GM12801 (cell line): ENCODE measurements around the gene ALG14.

Experiments
- TF ChIP-seq, protein P1 (sequence below): IDR thresholded peaks from one replicate; pipeline ENCODE4 v1.5.1; 2011; ENCODE audit warnings: control low read depth; ENCODE audit not compliant: insufficient read length; ENCODE audit errors: extremely low read depth

The ALG14 gene

DNA sequence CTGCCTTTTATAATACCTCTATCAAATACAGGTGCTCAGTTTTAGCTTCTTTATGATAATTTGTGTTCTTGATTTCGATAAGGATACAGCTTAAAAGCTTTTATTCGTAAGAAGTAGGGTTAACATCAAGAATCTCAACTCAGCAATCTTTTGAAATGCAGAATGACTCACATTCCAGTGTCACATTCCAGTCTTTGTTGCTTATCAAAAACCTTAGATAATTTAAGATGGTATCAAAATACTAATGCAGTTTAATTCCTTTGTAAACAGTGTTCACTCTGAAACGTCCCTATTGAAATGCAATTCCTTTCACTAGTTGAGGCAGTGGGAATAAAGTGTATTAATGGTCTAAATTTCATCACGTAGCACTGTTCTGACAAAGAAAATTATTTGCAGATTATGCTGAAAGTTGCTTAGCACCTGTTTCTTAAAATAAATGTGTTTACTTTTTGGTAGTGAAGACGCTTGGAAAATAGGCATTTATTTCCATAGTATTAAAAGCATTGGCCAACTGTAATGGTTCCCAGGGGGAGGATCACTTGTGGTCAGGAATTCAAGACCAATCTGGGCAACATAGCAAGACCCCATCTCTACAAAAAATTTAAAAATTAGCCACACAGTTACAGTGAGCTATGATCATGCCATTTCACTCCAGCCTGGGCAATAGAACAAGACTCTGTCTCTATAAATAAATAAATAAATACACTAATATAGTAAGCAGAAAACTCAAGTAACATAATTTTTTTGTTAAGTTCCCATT, 135.7 kb downstream of the ALG14 start:
- TF ChIP-seq, protein P1, sequence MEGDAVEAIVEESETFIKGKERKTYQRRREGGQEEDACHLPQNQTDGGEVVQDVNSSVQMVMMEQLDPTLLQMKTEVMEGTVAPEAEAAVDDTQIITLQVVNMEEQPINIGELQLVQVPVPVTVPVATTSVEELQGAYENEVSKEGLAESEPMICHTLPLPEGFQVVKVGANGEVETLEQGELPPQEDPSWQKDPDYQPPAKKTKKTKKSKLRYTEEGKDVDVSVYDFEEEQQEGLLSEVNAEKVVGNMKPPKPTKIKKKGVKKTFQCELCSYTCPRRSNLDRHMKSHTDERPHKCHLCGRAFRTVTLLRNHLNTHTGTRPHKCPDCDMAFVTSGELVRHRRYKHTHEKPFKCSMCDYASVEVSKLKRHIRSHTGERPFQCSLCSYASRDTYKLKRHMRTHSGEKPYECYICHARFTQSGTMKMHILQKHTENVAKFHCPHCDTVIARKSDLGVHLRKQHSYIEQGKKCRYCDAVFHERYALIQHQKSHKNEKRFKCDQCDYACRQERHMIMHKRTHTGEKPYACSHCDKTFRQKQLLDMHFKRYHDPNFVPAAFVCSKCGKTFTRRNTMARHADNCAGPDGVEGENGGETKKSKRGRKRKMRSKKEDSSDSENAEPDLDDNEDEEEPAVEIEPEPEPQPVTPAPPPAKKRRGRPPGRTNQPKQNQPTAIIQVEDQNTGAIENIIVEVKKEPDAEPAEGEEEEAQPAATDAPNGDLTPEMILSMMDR: no peak

DNA sequence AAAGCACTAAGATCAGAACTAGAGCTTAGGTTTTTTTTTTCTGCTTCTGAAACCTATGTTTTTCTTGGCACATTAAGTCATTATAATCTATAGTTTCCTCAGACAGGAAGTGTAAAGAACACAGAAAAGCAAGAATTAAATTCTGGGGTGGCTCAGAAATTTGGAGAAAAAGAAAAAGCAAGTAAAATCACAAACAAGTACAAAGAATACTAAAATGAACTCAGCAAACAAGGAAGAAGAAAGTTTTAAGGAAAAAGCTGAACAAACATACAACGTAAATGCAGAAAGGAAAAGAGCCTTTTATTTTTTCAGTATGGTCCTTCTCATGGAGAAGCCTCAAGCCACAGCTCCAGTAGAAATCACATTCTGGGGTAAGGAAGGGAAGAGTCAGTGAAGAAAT, 137.3 kb downstream of the ALG14 start:
- TF ChIP-seq, protein P1: no peak

DNA sequence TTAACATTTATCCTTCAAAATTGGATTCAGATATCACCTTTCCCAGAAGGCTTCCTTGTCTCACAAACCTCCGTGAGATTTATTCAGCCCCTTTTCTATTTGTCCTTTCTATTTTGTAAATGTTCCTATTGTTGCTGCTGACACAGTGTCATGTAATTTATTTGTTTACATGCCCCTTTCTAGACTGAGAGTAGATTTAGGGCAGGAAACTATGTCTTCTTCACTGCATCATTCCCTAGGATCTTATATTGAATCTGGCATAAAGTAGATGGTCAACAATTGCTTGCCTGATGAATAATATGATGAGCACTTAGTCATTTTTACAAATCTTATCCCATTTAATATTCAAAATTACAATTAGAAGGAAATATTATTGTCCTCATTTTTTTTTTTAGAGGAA, 137.7 kb downstream of the ALG14 start:
- TF ChIP-seq, protein P1: no peak

DNA sequence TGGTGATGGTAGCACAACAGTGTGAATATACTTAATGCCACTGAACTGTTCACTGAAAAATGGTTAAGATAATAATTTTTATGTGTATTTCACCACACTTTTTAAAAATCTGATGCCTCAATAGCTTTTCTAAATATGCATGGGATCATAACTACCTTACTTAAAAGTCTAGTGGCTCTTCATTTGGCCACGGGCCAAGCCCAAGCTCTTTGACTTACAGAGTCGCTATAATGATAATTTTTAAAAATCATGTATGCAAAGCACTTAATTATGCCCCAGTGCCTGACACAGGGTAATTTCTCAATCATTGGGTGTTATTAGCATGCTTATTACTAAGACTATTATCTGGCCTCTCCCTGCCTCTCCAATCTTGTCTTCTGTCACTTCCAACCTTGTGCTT, 138.2 kb downstream of the ALG14 start:
- TF ChIP-seq, protein P1: no peak

DNA sequence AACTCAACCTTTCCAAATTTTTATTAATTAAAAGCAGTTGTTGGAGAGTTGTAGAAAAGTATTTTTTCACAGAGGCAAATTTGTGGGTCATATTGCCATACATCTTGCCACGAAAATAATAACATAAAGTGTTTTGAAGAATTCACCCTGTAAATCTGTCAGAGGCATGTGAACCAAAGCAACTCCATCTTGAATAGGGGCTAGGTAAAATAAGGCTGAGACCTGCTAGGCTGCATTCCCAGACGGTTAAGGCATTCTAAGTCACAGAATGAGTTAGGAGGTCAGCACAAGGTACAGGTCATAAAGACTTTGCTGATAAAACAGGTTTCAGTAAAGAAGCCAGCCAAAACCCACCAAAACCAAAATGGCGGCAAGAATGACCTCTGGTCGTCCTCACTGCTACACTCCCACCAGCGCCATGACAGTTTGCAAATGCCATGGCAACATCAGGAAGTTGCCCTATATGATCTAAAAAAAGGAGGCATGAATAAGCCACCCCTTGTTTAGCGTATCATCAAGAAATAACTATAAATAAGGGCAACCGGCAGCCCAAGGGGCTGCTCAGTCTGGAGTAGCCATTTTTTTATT, 141.4 kb downstream of the ALG14 start:
- TF ChIP-seq, protein P1: no peak

DNA sequence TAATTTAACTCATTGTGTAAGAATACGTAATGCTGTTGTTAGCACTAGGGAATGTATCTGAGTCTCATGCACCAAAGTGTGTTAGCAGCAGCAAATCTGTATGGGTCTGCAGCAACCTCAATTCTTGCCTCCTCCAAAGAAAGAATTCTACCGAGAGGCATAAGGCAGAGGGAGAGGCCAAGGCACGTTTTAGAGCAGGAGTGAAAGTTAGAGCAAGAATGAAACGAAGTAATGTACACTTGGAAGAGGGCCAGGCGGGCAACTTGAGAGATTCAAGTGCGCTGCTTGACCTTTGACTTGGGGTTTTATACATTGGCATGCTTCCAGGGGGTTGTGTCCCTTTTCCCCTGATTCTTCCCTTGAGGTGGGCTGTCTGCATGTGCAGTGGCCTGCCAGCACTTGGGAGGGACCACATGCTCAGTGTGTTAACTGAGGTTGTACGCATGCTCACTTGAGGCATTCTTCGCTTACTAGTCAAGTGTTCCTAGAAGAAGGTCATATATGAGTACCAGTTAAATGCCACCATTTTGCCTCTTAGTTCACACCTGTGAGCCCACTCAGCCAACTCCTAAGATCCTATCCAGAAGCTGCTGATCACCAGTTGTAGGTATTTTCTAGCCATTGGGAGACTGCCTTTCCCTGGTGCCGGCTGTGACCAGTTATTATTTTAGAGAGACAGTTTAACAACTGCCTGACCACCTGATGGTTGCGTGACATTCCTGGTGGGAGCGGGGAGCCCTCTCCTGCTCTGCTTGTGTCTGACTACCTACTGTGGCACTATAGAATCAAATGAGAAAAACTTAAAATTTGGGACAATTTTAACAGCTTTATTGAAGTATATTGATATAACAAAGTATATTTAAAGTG, 143.2 kb downstream of the ALG14 start:
- TF ChIP-seq, protein P1: no peak

DNA sequence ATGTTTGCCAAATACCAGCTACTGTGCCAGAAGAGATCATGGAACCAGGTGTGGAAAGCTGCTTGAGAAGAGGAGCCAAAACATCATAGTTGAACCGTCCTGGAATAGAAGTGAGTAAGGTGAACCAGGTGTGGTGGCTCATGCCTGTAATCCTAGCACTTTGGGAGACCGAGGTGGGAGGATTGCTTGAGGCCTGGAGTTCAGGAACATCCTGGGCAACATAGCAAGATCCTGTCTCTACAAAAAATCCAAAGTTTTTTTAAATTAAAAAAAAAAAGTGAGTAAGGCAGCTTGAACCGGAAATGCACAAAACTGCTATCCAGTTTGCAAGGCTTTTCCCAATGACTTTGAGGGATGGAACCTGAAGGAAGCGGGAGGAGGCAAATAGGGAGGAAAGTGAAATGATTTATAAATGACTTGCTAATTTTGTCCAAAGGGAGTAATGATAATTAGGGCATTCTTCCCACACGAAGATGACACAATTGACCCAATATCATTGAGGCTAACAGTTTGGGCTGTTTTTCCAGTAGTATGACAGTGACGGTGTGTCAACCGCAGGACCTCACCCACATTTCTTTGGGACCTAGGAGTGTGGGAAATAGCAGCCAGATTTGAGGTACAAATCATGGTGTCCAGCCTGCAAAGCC, 144.3 kb downstream of the ALG14 start:
- TF ChIP-seq, protein P1: no peak
